Parathyroid adenoma (tissue), 2 donors: Measurements from ENCODE around the gene HSF2.

Source experiments
- H2AFZ ChIP-seq: fragments of 300-600 bp; sonication (generic); one replicate; pipeline ENCODE4 v1.7.0; 2017; ENCODE audit warnings: antibody characterized with exemption, mild to moderate bottlenecking
- H3K27ac ChIP-seq: fragments of 300-600 bp; sonication (generic); one replicate; pipeline ENCODE4 v1.7.0; 2017
- H3K27me3 ChIP-seq: fragments of 300-600 bp; sonication (generic); one replicate; pipeline ENCODE4 v1.7.0; 2017; ENCODE audit warnings: low read length; ENCODE audit not compliant: control insufficient read depth, insufficient read depth
- H3K36me3 ChIP-seq: fragments of 300-600 bp; sonication (generic); one replicate; pipeline ENCODE4 v1.7.0; 2017; ENCODE audit warnings: low read length; ENCODE audit not compliant: control insufficient read depth, insufficient read depth
- H3K4me1 ChIP-seq: fragments of 300-600 bp; sonication (generic); one replicate; pipeline ENCODE4 v1.7.0; 2017; ENCODE audit warnings: control low read depth
- H3K4me2 ChIP-seq: fragments of 300-600 bp; sonication (generic); one replicate; pipeline ENCODE4 v1.7.0; 2017; ENCODE audit warnings: low read length
- H3K4me3 ChIP-seq: fragments of 300-600 bp; sonication (generic); one replicate; pipeline ENCODE4 v1.7.0; 2017; ENCODE audit warnings: low read depth, low read length
- H3K79me2 ChIP-seq: fragments of 300-600 bp; sonication (generic); one replicate; pipeline ENCODE4 v1.7.0; 2017; ENCODE audit warnings: control low read depth
- H3K9ac ChIP-seq: fragments of 300-600 bp; sonication (generic); one replicate; pipeline ENCODE4 v1.7.0; 2017; ENCODE audit warnings: mild to moderate bottlenecking
- H3K9me3 ChIP-seq: fragments of 300-600 bp; sonication (generic); one replicate; pipeline ENCODE4 v1.7.0; 2017; ENCODE audit warnings: low read length; ENCODE audit not compliant: control insufficient read depth
- TF ChIP-seq, protein P1 (sequence below): fragments of 300-600 bp; sonication (generic); IDR thresholded peaks from one replicate; pipeline ENCODE4 v1.7.0; 2017; ENCODE audit warnings: antibody characterized with exemption, mild to moderate bottlenecking
- donor health status: primary hyperparathyroidism.

The HSF2 gene

DNA sequence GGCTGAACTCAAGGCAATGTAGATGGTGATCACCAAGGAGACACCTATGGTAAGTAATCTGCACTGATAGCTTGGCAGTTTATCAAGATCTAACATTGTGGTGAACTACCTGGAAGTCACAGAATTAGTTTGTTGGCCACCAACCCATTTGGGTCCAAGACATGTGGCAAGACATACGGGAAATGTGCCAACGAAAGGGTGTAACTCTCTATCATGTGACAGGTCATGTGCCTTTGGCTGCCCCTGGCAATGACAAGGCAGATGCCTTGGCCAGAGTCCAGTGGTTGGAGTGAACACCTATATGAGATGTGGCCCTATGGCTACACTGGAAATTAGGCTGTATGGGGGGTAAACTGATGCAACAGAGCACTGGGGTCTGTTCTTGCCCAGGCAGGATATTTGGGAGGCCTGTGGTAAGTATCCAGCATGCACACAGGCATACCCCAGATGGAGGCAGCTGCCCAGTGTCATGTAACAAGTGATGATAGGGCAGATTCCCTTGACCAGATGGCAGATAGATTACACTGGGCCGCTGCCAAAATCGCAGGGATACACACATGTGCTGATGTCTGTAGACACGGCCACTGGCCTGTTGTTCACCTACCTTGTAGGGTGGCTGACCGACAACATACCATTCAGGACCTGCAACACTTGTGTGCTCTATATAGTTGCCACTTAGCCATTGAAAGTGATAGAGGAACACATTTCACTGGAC, 35.5 kb upstream of the HSF2 start:
- TF ChIP-seq, protein P1, sequence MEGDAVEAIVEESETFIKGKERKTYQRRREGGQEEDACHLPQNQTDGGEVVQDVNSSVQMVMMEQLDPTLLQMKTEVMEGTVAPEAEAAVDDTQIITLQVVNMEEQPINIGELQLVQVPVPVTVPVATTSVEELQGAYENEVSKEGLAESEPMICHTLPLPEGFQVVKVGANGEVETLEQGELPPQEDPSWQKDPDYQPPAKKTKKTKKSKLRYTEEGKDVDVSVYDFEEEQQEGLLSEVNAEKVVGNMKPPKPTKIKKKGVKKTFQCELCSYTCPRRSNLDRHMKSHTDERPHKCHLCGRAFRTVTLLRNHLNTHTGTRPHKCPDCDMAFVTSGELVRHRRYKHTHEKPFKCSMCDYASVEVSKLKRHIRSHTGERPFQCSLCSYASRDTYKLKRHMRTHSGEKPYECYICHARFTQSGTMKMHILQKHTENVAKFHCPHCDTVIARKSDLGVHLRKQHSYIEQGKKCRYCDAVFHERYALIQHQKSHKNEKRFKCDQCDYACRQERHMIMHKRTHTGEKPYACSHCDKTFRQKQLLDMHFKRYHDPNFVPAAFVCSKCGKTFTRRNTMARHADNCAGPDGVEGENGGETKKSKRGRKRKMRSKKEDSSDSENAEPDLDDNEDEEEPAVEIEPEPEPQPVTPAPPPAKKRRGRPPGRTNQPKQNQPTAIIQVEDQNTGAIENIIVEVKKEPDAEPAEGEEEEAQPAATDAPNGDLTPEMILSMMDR, result no peak
- Histone ChIP-seq H3K27me3 (no peaks in the 10 kb centered on the region), H3K4me1 (peaks cover 4% of the 10 kb centered on the region), H3K4me3 (no peak overlapping the region), H2AFZ (no peak overlapping the region), H3K36me3 (no peaks in the 10 kb centered on the region), H3K27ac (no peak overlapping the region), H3K9me3 (no peaks in the 10 kb centered on the region), H3K9ac (no peak overlapping the region), H3K79me2 (no peaks in the 10 kb centered on the region), H3K4me2 (no peak overlapping the region)

DNA sequence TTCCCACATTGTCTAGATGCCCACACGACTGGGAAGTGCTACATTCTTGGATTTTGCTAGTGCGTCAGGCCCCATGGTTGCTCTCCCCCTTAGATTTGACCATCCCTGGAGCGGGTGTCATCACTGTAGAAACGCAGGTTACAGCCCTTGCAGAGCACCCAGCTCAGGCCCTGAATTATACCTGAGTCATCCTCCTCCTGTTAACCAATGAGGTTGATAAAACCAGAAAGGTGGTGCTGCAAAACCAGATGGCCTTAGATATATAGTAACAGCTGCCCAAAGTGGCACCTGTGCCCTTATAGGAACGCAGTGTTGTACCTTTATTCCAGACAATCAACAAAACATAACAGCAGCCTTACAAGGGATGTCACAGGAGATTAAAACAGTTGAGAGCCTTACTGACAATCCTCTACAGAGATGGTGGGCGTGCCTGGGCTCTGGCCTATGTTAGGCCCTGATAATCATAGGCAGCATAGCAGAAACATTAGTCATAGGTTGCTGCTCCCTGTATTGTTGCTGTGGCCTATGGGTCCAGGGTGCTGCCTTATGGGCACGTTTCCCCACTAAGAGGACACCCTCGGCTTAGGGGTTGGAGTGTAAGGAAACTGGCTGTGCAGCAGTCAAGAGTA, 33.6 kb upstream of the HSF2 start:
- Histone ChIP-seq H3K9me3 (no peaks in the 10 kb centered on the region), H3K27ac (no peak overlapping the region), H3K4me3 (no peak overlapping the region), H3K4me2 (no peak overlapping the region), H3K4me1 (peaks cover 4% of the 10 kb centered on the region), H3K9ac (no peak overlapping the region), H3K79me2 (no peaks in the 10 kb centered on the region), H3K27me3 (no peaks in the 10 kb centered on the region), H3K36me3 (no peaks in the 10 kb centered on the region), H2AFZ (no peak overlapping the region)
- TF ChIP-seq, protein P1, result no peak

DNA sequence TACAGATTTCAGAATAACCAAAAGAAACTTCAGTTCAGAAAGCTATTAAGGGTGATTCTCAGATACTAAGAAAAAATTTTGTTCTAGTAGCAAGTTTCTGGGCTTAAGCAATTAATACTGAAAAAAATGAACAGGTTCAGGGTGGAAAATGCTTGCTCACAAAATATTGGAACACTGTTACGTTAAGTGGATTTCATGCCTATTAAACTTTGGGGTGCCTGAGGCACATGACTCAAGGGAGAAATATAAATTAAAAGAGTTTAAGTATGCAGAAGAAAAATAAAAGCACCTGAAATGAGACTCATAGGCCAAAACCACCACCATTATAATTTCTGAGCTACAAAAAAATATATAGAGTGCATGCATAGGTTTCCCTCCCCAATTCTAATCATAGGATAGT, 32.3 kb upstream of the HSF2 start:
- no peaks in the 10 kb centered on the region for H3K27me3 ChIP-seq
- no peak overlapping the region for H3K27ac ChIP-seq
- no peaks in the 10 kb centered on the region for H3K79me2 ChIP-seq
- H3K36me3 ChIP-seq, result no peaks in the 10 kb centered on the region
- no peak overlapping the region for H2AFZ ChIP-seq
- H3K9ac ChIP-seq, result no peak overlapping the region
- peaks cover 4% of the 10 kb centered on the region for H3K4me1 ChIP-seq
- no peak overlapping the region for H3K4me3 ChIP-seq
- H3K9me3 ChIP-seq, result no peaks in the 10 kb centered on the region
- H3K4me2 ChIP-seq, result no peak overlapping the region
- TF ChIP-seq, protein P1, result no peak

DNA sequence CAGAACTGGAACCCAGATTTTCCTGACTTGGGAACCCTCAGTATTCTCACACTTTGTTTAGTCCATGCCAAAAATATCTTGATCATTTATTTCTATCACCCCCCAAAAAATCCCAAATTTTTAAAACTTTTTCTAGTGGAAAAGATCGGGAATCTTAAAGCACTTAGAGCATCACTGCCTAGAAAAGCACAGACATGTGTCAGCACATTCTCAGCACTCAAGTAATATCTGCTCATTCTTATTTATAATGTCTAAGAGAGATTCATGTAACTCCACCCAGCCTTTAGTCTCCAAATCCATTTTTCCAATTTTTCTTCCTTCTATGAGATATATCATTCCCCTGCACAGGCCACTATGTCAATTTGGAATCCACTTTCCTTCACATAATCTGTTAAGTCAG, 29.9 kb upstream of the HSF2 start:
- TF ChIP-seq, protein P1, result no peak
- Histone ChIP-seq H3K27ac (no peak overlapping the region), H3K9ac (no peak overlapping the region), H3K36me3 (no peaks in the 10 kb centered on the region), H3K9me3 (no peaks in the 10 kb centered on the region), H2AFZ (no peak overlapping the region), H3K27me3 (no peaks in the 10 kb centered on the region), H3K4me2 (no peak overlapping the region), H3K4me3 (no peak overlapping the region), H3K79me2 (no peaks in the 10 kb centered on the region), H3K4me1 (no peaks in the 10 kb centered on the region)

DNA sequence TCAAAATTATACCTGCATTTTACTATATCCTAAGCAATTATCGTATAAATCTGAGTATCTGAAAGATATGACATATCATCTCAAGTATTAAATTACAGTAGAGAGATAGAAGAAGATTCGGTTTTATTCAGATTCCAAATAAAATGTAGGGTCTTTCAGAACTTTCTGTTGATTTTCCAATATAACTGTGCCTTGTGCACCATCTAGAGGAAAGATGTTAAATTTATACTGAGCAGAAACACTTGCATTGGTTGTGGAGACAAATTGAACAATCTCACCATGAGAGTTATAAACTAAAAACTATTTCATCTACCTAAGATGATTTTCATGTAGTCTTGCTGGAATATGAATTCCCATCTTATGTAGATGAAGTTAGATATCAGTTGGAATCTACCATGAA, 26.8 kb upstream of the HSF2 start:
- no peak overlapping the region for H3K27ac ChIP-seq
- H3K9me3 ChIP-seq, result no peaks in the 10 kb centered on the region
- H3K4me1 ChIP-seq, result no peaks in the 10 kb centered on the region
- TF ChIP-seq, protein P1, result no peak
- no peaks in the 10 kb centered on the region for H3K79me2 ChIP-seq
- H3K9ac ChIP-seq, result no peak overlapping the region
- no peak overlapping the region for H3K4me2 ChIP-seq
- no peak overlapping the region for H3K4me3 ChIP-seq
- H2AFZ ChIP-seq, result no peak overlapping the region
- no peaks in the 10 kb centered on the region for H3K36me3 ChIP-seq
- no peaks in the 10 kb centered on the region for H3K27me3 ChIP-seq
